HUES48 (cell line): Measurements from ENCODE around the gene C9.

Experiments
- H3K27ac ChIP-seq: one replicate; pipeline ENCODE4 v1.7.0; 2013; ENCODE audit warnings: low read depth, low read length, inconsistent platforms
- H3K27me3 ChIP-seq: 2 replicates; pipeline ENCODE4 v1.6.1; 2013; ENCODE audit warnings: mild to moderate bottlenecking, low read length; ENCODE audit not compliant: control insufficient read depth, insufficient read depth
- H3K36me3 ChIP-seq: 2 replicates; pipeline ENCODE4 v1.6.1; 2013; ENCODE audit warnings: low read length; ENCODE audit not compliant: control insufficient read depth, insufficient read depth
- H3K4me1 ChIP-seq: 2 replicates; pipeline ENCODE4 v1.6.1; 2013; ENCODE audit warnings: mild to moderate bottlenecking, low read length; ENCODE audit not compliant: control insufficient read depth, insufficient read depth
- H3K4me3 ChIP-seq: 2 replicates; pipeline ENCODE4 v1.5.1; 2013; ENCODE audit warnings: mild to moderate bottlenecking, low read depth, low read length
- H3K9ac ChIP-seq: 2 replicates; pipeline ENCODE4 v1.6.1; 2013; ENCODE audit warnings: mild to moderate bottlenecking, low read depth, low read length, moderate library complexity
- H3K9me3 ChIP-seq: 2 replicates; pipeline ENCODE4 v1.6.1; 2013; ENCODE audit warnings: low read length; ENCODE audit not compliant: control insufficient read depth, insufficient read depth

Gene C9

DNA sequence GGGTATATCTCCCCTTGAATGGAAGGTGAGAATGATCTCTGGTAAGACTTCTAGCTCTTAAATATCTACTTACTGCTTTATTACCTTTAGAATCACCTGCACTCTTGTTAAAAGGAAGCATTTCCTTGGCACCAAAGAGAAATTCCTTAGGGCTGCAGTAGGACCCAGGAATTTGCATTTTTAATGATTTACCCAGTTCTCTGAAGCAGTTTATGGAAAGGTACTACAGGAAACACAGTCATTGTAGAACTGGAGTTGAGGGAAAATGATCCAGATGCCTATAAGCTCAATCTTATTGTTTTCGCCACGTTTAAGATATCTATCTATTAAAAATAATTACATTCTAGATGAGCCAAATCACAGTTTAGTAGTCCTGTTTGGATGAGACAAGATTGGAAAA, 9.5 kb upstream of the C9 start:
- H3K36me3 ChIP-seq, result no peaks in the 10 kb centered on the region
- no peak overlapping the region for H3K9ac ChIP-seq
- no peak overlapping the region for H3K4me3 ChIP-seq
- no peak overlapping the region for H3K27ac ChIP-seq
- H3K4me1 ChIP-seq, result peaks cover 6% of the 10 kb centered on the region; the same call in 1 of the 2 replicates
- H3K9me3 ChIP-seq, result no peaks in the 10 kb centered on the region
- no peaks in the 10 kb centered on the region for H3K27me3 ChIP-seq

- no peak overlapping the region for H3K9ac ChIP-seq
- no peaks in the 10 kb centered on the region for H3K9me3 ChIP-seq
- no peaks in the 10 kb centered on the region for H3K36me3 ChIP-seq
- H3K4me1 ChIP-seq, result 0 out of 2 replicates have a peak, but pooled peaks cover 3% of the 10 kb centered on the region
- no peaks in the 10 kb centered on the region for H3K27me3 ChIP-seq
- H3K4me3 ChIP-seq, result no peak overlapping the region
- no peak overlapping the region for H3K27ac ChIP-seq
Observed at GRCh38 chr5:39371367-39371635, 7.0 kb upstream of the C9 start.

DNA sequence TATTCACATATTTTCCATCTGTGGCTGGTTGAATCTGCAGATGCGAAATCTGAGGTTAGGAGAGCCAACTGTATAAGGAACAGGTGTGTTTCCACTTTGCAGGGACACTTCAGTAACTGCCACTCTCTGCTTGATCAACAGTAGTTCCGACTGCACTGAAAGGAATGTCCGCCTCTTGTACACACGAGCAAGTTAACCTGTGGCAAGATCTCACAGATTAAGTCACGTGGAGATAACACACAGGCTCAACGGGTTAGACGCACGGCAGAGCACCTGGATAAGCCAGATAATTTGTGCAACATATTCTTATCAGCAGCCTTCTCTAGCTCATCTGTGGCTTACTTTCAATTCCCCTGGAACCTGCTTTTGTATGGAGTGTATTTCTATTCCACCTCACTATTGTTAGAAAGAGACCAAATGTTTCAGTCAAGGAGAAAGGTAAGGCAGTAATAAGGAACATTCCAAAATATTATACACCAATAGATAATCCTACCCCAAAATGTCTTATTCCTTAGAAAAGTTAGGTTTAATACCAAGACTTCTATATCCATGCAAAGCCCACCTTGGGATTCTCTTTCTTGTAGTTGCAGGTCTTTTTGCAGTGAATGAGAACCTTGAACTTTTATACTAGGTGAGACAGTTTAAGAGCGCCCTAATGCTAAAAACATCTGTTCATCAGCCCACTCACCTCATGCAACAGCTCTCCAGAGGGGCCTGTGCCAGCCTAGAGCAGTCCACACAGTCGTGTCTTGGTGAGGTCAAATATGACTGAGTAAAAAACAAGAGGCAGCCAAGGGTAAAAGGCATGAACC, 6.5 kb upstream of the C9 start:
- H3K27ac ChIP-seq, result no peak overlapping the region
- no peak overlapping the region for H3K4me3 ChIP-seq
- no peaks in the 10 kb centered on the region for H3K27me3 ChIP-seq
- no peaks in the 10 kb centered on the region for H3K9me3 ChIP-seq
- H3K9ac ChIP-seq, result no peak overlapping the region
- 0 out of 2 replicates have a peak, but pooled peaks cover 3% of the 10 kb centered on the region for H3K4me1 ChIP-seq
- no peaks in the 10 kb centered on the region for H3K36me3 ChIP-seq

DNA sequence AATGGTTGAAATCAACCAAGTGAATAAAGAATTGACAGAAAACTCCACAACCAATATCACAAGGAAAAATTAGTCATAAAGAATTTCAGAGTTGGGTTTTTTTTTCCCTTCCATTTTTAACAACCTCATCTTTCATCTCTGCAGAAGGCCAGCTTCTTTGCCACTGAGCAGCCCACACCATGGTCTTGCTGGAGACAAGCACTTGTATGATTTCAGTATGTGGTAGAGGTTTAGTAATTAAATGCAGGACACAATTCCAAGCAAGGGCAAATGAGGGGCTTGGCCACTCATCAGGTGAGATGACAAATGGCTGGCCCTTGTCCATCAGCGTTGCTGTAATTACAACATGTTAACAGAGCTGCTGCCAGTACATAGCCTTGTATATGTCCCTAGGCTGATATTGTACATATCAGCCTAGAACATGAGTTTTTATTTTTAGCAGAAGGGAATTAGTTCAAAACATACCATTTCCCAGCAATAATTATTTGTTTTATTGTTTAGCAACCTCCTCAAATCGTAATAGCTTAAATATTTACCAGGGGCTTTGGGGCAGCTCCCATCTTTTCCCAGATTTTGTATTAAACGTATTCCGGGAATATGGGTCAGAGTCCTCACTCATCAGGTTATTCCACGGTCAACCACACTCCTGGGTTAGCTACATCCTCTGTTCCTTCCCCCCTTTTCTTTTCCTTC, 5.0 kb upstream of the C9 start:
- H3K4me3 ChIP-seq, result no peak overlapping the region

DNA sequence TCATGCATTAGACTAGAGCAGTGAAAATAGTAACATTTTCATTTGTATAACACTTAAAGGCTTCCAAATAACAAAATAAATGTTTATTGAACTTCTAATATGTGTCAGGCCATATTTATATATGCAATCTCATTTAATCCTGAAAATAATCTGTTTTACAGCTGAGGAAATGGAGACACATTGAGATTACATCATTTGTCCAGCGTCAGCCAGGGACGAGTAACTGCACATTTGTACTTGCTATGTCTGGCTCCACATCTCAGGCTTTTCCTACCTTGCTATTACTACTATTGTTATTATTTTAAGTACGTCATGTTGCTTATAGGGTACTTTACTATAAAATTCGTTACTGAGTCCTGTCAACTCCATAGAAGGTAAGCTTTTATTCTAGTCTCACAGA, 3.8 kb upstream of the C9 start:
- Histone ChIP-seq H3K27ac (no peak overlapping the region), H3K36me3 (no peaks in the 10 kb centered on the region), H3K4me3 (no peak overlapping the region), H3K27me3 (no peaks in the 10 kb centered on the region), H3K4me1 (0 out of 2 replicates have a peak, but pooled peaks cover 3% of the 10 kb centered on the region), H3K9ac (no peak overlapping the region), H3K9me3 (no peaks in the 10 kb centered on the region)

More for the DNA sequence above, 5.0 kb upstream of the C9 start:
- Histone ChIP-seq H3K36me3 (no peaks in the 10 kb centered on the region), H3K4me1 (0 out of 2 replicates have a peak, but pooled peaks cover 3% of the 10 kb centered on the region), H3K27ac (no peak overlapping the region), H3K9ac (no peak overlapping the region), H3K9me3 (no peaks in the 10 kb centered on the region), H3K27me3 (no peaks in the 10 kb centered on the region)

DNA sequence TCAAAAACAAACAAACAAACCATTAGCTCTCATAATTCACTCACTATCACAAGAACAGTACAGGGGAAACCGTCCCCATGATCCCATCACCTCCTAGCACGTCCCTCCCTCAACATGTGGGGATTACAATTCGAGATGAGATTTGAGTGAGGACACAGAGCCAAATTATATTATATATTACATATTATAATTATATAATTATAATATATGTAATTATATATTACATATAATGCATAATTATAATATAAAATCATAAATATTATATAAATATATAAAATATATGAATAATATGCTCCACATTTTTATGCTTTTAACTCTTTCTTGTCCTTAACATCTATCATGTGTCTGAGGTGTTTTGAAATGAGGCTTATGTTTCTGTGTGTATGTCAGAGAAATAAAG, 3.4 kb upstream of the C9 start:
- Histone ChIP-seq H3K4me1 (0 out of 2 replicates have a peak, but pooled peaks cover 3% of the 10 kb centered on the region), H3K4me3 (no peak overlapping the region), H3K36me3 (no peaks in the 10 kb centered on the region), H3K27me3 (no peaks in the 10 kb centered on the region), H3K27ac (no peak overlapping the region), H3K9ac (no peak overlapping the region), H3K9me3 (no peaks in the 10 kb centered on the region)

DNA sequence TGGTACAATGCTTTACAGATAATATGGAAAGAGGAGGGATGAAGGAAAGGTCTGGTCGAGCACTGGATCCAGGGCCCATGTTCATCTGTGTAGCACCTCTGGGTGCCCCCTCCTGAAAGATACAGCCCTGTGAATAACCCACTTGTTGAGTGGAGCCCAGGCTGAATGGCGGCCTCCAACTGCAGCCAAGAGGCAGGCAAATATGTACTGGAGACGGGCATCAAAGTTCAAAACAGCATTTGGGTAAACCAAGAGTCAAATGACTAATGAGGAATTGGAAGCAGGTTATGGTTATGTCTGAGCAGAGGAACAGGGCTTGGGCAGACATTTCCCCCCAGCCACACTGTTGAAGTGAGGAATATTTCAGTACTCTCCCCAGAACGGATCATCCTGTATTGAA, 1.1 kb downstream of the C9 start:
- H3K36me3 ChIP-seq, result no peaks in the 10 kb centered on the region
- H3K4me3 ChIP-seq, result no peak overlapping the region
- no peak overlapping the region for H3K27ac ChIP-seq
- H3K4me1 ChIP-seq, result no peaks in the 10 kb centered on the region
- no peaks in the 10 kb centered on the region for H3K9me3 ChIP-seq
- H3K9ac ChIP-seq, result no peak overlapping the region
- no peaks in the 10 kb centered on the region for H3K27me3 ChIP-seq

GRCh38 chr5:39362646-39363045, 1.6 kb downstream of the C9 start:
- H3K27ac ChIP-seq, result no peak overlapping the region
- H3K36me3 ChIP-seq, result no peaks in the 10 kb centered on the region
- no peak overlapping the region for H3K4me3 ChIP-seq
- H3K4me1 ChIP-seq, result no peaks in the 10 kb centered on the region
- H3K9me3 ChIP-seq, result no peaks in the 10 kb centered on the region
- H3K9ac ChIP-seq, result no peak overlapping the region
- no peaks in the 10 kb centered on the region for H3K27me3 ChIP-seq

DNA sequence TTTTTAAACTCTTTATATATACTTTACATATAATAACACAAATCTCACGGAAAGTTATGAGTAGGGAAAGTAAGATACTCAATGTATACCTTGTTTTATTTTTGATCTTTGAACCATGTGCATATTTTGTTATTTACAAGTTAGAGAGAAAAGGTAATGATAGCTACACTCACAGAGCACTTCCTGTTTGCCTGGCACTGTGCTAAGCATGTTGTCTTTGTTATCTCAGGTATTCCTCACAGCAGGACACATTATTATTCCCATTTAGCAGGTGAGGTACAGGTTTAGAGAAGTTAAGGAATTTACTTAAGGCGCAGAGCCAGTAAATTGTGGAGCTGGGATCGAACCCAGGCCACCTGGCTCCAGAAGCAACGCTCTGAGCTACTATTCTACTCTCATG, 3.0 kb downstream of the C9 start:
- no peak overlapping the region for H3K9ac ChIP-seq
- H3K36me3 ChIP-seq, result no peaks in the 10 kb centered on the region
- no peak overlapping the region for H3K27ac ChIP-seq
- no peaks in the 10 kb centered on the region for H3K4me1 ChIP-seq
- H3K9me3 ChIP-seq, result no peaks in the 10 kb centered on the region
- no peaks in the 10 kb centered on the region for H3K27me3 ChIP-seq
- no peak overlapping the region for H3K4me3 ChIP-seq

- no peaks in the 10 kb centered on the region for H3K4me1 ChIP-seq
- no peak overlapping the region for H3K9ac ChIP-seq
- no peak overlapping the region for H3K27ac ChIP-seq
- H3K4me3 ChIP-seq, result no peak overlapping the region
- H3K27me3 ChIP-seq, result no peaks in the 10 kb centered on the region
- no peaks in the 10 kb centered on the region for H3K36me3 ChIP-seq
- no peaks in the 10 kb centered on the region for H3K9me3 ChIP-seq
Observed at GRCh38 chr5:39360471-39361111, 3.7 kb downstream of the C9 start.

GRCh38 chr5:39356263-39356662, 8.0 kb downstream of the C9 start:
- Histone ChIP-seq H3K4me3 (no peak overlapping the region), H3K27me3 (no peaks in the 10 kb centered on the region), H3K9ac (no peak overlapping the region), H3K27ac (no peak overlapping the region), H3K9me3 (no peaks in the 10 kb centered on the region), H3K36me3 (no peaks in the 10 kb centered on the region), H3K4me1 (no peaks in the 10 kb centered on the region)
